ENCODE measurements around the gene PDCD2L.
"Not testable (repeated sequence)": the region's sequence is repeated elsewhere in the genome, so short reads cannot be mapped to it uniquely, and the experiment has no call there.

Gene PDCD2L, protein sequence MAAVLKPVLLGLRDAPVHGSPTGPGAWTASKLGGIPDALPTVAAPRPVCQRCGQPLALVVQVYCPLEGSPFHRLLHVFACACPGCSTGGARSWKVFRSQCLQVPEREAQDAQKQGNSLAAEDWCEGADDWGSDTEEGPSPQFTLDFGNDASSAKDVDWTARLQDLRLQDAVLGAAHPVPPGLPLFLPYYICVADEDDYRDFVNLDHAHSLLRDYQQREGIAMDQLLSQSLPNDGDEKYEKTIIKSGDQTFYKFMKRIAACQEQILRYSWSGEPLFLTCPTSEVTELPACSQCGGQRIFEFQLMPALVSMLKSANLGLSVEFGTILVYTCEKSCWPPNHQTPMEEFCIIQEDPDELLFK

DNA sequence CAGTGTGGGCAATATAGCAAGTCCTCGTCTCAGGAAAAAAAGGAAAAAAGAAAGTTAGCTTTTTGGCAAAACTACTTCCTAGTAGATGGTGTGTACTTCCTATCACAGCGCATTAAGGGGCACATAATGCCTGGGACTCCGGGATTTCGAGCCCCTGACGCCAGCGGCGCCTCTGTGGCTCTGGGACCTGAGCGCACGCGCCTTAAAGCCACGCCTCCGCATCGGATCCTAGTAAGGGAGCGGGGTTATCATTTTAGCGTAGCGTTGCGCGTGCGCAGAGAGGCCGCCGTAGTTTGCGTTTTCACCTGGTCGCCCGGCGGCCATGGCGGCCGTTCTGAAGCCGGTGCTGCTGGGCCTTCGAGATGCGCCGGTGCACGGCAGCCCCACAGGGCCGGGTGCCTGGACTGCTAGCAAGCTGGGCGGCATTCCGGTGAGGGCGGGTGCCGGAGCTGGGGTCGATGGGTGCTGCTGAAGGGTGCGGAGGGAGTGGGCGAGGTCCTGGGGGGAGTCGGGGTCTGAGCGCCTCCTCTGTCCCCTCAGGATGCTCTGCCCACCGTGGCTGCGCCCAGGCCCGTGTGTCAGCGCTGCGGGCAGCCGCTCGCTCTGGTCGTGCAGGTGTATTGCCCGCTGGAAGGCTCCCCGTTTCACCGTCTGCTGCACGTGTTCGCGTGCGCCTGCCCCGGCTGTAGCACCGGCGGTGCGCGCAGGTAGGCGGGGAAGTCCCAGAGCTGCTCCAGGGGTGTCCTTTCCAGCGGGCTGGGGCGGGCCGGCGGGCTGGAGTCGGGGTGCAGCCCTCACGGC lies at the start of gene PDCD2L:
PDCD2L (plus strand) TSS at position 291 of the 801 bp plus-strand sequence; CDS start at position 323, 32 bp downstream.
- DNase-seq = peak; percentile 91

DNA sequence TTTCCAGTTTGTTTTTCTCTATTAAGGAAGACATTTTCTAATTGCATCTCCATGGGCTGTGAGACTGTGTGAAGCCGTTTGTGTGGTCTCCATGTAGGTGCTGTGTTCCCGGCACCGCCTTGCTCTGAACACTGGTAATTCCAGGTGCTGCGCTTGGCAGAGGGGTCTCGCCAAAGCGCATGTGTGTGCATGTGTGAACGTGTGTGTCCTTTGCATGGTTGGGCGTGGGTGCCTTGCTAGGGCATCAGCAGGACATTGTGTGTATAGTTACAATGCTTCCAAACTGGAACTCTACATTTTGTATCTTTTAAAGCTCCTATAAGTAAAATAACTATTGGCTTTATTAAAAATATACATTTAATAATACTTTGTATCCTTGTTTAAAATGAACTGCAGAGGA lies 49.0 kb upstream of the PDCD2L start:
- DNase-seq = no peak

DNA sequence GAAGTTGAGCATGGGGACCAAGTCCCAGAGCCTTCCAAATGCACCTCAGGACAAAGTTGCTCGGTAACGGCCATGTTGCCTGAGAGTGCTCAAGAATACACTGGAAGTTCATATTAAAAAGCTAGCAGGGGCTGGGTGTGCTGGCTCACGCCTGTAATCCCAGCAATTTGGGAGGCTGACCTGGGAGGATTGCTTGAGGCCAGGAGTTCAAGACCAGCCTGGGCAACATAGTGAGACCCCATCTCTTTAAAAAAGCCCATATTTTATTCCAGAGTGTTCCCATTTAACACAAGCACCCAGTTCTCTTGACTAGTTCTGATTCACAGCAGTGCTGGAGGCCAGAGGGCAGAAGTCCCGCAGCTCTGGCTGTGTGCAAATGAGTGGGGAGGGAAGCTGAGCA lies 47.3 kb upstream of the PDCD2L start:
- DNase-seq = no peak

DNA sequence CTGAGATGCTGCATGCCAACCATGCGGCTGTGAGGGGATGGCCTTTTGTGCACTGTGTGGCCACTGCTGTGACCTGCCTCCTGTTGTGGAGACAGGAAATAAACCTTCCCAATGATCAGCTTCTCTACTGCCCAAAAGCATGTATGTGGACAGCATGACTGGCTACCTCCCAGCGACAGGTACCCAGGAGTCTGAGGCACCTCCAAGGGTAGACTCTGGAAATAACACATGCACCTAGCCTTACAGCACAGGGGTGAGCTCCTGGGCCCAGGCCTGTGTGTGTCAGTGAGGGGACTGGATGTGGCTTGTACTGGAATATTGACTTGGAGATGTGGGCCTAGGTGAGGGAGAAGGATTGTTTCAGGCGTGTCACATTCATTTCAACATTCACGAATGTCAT lies 46.8 kb upstream of the PDCD2L start:
- DNase-seq = no peak

DNA sequence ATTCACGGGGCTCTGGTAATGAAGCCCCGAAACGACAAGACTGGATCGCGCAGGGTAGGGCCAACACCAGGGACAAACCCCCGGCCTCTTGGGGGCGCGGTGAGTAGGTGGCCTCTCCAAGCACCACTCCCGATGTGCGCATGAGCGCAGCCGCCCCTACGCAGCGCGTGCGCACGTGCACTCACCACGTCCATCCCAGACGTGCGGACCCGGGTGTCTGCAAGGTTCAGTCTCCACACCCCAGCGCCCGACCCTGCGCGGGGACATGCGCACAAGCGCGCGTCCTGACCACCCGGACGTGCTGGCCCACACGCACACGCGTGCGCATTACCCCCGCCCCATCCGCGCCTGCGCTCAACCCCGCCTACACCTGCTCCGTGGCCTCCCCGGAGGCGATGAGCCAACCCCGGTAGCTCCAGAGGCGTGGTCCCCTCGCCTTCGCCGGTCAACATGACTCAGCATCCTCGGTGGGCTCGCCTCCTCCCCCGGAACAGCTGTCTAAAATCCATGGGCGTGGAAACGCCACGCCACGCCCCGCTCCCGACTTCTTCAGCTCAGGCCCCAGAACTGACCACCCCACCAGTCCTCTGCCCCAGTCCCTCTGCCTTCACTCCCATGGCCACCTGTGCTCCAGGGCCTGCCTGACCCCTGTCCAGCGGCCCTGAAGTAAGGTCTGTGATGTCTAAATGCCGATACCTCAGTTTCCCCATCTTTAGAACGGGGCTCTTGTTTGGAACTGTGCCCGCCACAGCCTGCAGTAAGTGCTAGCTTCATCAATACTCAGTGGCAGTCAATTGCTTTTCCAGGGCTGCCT lies 44.9 kb upstream of the PDCD2L start:
- peak; percentile 90 for DNase-seq

DNA sequence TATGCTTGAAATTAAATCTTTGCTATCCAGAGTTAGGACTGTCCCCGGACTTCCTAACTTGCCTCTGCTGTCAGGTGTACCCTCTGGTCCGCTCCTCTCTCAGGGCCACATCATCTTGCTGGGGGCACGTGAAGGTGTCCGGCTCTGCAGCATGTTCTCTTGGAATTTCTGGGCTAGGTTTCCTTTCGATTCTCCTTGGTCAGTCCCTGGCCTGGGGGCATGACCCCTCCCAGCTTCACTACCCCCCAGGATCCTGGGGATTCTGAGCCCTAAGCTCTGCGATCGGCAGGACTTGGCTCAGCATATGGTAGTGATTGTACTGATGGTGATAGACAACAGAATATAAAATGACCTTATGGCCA lies 44.3 kb upstream of the PDCD2L start:
- DNase-seq = no peak

DNA sequence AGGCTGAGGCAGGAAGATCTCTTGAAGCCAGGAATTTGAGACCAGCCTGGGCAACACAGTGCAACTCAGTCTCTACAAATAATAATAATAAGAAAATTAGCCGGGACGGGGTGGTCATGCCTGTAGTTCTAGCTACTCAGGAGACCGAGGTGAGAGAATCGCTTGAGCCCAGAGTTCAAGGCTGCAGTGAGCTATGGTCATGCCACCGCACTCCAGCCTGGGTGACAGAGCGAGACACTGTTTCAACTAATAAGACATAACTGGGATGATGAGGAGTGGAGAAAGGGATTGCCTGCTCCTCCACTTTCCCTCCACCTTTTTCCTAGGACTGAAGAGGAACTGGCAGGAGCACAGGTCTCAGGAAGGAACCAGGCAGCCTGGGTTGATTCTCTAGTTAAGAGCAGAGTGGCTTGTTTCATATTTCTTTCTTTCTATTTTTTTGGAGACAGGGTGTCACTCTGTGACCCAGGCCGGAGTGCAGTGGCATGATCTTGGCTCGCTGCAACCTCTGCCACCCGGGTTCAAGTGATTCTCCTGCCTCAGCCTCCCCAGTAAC lies 43.8 kb upstream of the PDCD2L start:
- DNase-seq = no peak

DNA sequence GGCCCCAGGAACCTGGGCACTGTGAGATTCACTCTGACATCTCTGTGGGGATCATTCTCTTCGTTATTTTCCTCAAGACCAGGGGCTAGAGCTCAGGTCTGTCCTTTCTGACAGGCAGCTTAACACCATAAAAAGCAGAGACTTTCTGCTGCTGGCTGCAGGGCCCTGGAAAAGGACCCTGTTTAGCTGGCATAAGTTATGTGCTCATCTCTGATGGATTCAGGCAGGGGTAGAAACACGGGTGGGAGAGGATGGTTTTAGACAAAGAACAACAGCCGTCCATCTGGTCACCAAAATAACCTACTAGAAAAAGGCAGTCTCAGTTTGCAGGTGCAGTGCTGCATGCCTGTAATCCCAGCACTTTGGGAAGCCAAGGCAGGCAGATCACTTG lies 41.5 kb upstream of the PDCD2L start:
- DNase-seq = no peak

DNA sequence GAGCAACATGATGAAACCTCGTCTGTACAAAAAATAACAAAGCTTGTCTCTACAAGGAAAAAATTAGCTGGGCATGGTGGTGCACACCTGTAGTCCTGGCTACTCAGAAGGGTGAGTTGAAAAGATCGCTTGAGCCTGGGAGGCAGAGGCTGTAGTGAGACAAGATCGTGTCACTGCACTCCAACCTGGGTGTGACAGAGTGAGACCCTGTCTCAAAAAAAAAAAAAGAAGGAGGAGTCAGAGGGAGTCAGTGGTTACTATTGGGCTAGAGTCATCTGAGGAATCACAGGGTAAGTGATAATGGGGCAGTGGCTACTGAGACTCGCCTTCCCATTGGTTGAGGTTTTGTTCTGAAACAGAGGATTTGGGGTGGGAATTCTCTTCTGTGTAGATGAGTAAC lies 41.1 kb upstream of the PDCD2L start:
- no peak for DNase-seq

DNA sequence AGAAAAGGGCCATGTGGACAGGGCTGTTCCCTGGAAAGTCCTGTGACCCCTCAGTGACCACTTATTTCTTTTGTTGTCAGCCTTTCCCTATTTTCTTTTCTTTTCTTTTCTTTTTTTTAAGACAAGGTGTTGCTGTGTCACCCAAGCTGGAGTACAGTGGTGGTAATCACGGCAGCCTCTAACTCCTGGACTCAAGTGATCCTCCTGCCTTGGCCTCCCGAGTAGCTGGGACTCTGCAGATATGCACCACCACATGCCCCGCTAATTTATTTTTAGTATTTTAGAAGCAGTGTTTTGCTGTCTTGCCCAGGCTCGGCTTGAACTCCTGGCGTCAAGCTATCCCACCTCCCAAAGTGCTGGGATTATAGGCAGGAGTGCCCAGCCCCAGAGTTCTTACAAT lies 40.3 kb upstream of the PDCD2L start:
- DNase-seq = no peak

DNA sequence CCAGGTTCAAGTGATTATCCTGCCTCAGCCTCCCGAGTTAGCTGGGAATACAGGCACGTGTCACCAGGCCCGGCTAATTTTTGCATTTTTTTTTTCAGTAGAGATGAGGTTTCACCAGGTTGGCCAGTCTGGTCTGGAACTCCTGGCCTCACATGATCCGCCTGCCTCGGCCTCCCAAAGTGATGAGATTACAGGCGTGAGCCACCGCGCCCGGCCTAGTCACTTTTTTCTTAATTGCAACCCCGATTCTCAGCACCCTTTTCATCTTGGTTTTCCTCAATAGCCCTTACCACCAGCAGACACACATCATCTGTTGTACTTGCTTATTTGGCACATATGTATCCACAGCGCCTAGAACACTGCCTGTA lies 39.8 kb upstream of the PDCD2L start:
- DNase-seq = no peak

DNA sequence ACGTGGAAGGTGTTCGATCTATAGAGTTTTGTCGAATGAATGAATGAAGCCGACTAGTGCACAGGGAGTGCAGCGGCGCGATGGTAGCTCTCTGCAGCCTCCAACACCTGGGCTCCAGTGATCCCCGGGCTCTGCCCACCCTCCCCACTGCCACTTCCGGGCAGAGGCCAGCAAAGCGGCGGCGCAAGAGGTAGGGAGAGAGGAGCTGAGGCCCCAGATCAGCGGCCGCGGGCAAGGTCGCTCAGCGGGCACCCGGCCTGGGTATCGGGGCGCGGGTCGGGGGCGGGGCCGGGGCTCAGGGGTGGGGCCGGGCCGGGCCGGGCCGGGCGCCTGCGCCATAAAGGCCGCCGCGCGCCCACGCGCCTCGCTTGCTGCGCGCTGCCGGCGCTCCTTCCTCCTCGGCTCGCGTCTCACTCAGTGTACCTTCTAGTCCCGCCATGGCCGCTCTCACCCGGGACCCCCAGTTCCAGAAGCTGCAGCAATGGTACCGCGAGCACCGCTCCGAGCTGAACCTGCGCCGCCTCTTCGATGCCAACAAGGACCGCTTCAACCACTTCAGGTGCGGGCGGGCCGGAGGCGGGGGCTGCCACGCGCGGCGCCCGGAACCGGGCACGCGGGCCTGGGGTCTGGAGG lies 39.3 kb upstream of the PDCD2L start, which contains the start of gene GPI:
GPI (plus strand) TSS at position 367 of the 633 bp plus-strand sequence; CDS start at position 438, 71 bp downstream.
- DNase-seq = peak; percentile 53

DNA sequence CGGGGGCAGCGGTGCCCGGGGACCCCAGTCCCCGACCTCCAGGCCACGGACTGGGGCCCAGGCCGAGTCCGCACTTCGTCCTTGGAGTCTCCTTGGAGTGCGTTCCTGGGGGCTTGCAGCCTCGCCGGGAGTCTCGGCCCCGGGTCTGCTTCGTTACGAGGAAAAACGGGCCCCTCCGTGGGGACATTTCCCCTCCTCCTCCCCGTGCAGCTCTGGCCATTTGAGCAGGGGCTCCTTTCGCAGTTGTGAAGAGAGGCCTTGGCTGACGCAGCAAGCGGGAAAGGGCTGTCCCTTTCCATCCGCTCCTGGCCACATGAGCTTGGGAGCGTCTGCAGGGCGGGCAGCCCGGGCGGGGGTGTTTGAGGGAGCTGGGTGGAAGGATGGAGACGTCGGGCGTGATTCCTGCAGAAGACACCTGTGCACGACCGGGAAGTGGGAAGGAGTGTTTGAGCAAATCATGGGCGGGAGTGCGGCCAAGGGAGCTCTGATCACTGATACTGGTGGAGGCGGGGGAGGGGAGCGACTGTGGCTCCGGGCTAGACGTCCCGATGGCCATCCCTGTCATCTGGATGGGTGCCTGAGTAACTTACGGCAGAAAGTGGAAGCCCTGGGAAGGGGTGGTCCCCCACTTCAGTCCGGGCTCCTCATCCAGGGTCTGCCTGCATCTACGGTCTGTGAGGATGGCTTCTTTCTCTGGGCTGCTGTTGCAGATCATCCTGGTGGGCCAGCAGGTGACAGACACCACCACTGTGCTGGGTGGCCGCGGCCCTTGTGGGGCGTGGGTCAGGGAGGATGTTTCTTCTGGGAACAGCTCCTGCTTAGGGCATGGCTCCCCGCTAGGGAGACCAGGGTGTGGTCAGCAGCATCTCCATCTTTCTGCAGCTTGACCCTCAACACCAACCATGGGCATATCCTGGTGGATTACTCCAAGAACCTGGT lies 38.5 kb upstream of the PDCD2L start:
- DNase-seq = no peak

DNA sequence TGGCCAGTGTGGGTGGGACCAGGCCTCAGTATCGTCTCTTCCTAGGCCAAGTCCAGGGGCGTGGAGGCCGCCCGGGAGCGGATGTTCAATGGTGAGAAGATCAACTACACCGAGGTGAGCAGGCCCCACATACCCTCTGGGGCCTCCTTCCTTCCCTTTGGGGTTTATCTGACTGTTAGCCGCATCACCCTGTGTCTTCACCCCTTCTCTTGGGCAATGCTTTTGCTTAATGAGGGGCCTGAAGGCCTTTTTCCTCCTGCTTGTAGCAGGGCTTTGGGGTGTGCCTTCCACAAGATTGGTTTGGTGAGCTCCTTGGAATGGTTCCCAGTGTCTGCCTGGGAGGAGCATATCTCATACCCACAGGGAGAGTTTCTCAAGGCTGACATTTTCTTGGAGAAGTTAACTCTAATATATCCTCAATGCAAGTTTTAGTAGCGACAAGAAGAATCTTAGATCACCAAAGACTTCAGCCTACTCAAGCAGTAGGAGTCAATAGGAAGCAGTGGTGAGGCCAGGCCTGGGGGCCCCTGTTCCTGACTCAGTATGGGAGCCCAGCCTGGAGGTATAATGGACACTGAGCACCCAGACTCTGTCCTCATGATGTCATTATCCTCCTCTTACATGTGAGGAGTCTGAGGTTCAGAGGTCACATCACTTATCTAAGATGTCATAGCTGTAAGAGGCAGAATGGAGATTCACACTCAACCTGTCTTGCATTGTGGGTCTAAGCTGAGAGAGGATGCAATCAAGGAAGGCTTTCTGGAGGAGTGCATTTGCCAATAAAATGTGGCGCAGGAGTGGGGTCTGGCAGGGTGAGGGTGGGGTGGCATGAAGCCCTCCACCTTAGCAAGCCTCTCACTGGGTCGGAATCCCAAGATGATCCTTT lies 37.2 kb upstream of the PDCD2L start:
- no peak for DNase-seq

DNA sequence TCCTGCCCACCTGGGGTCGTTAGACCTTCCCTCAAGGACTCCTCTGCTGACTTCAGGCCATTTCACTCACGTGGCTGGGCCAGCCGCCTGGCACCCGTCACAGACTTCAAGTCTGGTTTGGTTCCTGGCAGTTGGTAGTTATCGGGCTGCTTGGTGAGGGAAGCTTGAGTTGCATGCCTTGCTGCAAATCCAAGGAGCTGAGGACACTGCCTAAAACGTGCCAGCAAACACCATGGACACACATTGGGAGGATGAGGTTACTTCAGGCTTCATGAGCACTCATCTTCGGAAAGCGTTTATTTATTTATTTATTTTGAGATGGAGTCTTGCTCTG lies 36.6 kb upstream of the PDCD2L start:
- DNase-seq = no peak

DNA sequence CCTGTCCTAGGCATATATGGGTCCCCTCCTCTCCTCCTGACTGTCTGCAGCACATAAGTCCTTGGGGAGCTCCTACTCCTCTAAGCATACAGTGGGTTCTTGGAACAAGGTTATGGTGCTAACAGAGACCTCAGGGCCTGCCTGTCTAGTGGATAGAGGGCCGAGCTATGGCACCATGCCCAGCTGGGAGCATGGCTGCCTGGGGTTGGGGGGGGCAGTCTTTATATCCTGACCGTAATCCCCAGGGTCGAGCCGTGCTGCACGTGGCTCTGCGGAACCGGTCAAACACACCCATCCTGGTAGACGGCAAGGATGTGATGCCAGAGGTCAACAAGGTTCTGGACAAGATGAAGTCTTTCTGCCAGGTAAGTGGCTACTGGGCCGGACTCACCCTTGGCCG lies 35.9 kb upstream of the PDCD2L start:
- DNase-seq = no peak

DNA sequence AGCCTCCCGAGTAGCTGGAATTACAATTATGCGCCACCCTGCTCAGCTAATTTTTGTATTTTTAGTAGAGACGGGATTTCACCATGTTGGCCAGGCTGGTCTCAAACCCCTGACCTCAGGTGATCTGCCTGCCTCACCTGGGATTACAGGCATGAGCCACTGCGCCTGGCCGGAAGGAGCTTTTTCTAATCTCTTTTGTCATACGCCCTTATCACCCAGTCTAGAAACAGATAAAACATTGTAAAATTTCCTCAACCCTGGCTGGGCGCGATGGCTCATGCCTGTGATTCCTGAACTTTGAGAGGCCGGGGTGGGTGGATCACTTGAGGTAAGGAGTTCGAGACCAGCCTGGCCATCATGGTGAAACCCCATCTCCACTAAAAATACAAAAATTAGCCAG lies 35.0 kb upstream of the PDCD2L start:
- not testable (repeated sequence) for DNase-seq

DNA sequence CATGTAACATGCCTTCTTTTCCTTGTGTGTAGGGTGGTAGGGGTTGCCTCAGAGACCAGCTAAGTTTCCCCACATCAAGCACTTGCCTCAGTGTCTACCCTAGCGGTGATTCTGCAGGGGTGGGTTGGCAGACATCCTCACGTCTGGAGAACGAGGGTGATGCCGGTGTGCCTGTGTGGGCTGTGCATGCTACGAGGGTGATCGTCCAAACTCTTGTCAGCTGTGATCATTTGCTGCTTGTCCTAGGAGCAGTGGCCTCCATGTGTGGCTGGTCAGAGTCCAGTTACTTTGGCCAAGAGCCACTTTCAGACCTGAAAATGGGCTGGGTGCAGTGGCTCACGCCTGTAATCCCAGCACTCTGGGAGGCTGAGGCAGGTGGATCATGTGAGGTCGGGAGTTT lies 34.1 kb upstream of the PDCD2L start:
- DNase-seq = no peak

DNA sequence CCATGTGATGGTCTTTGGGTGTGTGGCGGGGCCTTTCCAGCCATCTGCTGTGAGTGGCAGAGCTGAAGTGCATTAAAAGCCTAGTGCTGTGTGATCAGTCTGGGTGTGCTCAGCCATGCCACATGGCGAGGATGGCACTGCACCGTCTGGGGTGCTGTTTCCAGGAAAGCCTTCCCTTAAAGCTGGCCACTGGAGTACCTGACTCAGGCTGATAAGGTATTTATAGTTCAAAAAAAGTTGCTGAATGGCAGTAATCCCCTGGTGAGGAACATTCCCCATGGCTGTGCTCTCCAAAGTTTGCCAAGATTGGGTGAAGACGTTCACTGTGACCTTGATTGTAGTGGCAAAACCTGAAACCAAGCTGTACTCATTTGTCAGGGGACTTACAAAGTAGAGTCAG lies 33.2 kb upstream of the PDCD2L start:
- DNase-seq = no peak

DNA sequence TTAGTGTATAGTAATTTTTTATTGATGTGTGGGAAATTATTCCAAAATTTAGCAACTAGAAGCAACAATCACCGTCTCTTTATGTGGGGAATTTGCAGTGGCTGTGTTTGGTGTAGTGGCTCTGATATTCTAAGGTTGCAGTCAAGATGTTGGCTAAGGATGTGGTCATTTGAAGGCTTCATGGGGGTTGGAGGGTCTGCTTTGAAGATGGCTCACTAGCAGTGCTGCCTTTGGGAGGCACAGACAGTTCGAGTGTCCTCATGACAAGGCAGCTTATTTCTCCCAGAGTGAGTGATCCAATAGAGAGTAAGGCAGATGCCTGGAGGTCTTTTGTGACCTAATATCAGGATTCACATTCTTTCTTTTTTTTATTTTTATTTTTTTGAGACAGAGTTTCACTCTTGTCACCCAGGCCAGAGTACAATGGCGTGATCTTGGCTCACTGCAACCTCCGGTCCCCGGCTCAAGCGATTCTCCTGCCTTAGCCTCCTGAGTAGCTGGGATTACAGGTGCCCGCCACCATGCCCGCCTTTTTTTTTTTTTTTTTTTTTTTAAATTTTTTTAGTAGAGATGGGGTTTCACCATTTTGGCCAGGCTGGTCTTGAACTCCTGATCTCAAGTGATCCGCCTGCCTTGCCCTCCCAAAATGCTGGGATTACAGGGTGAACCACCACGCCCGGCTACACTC lies 30.5 kb upstream of the PDCD2L start:
- DNase-seq = no peak

Measured in activated T-cell treated with anti-CD3 and anti-CD28 coated beads for 4 hours (primary cell).